Panc1 (cell line): ENCODE data around the gene UBE2J2. TPM values are rescaled to one million over a fixed set of nuclear protein-coding genes. Genes with fewer than 3 reads are reported as not detected.

Experiments used
- ATAC-seq: fragments of 200-7000 bp; cut with Tn5 transposase; 2 replicates; pipeline ENCODE4 v1.9.1; 2020; ENCODE audit warnings: mild to moderate bottlenecking, moderate library complexity
- BruUV-seq: library from RNA; stranded (reverse); fragments of 400-500 nt; replicated peaks from 2 replicates; lab custom pipeline; 2021; lab: Mats Ljungman, UMichigan
- CTCF ChIA-PET: fragments of 300-600 bp; sonication (Branson Sonifier 250); formaldehyde crosslinking; loops from one replicate; lab custom pipeline; 2022; ENCODE audit warnings: antibody characterized with exemption; lab: Charles Lee
- POLR2A ChIA-PET: fragments of 300-600 bp; sonication (Branson Sonifier 250); formaldehyde crosslinking; loops from one replicate; lab custom pipeline; 2022; ENCODE audit warnings: antibody characterized with exemption; lab: Charles Lee
- DNase-seq: peaks from one replicate; pipeline ENCODE4 v3.0.0-alpha.2; 2010; ENCODE audit warnings: low read depth, low spot score
- H3K27ac ChIP-seq: 2 replicates; pipeline ENCODE4 v1.5.1; 2011; ENCODE audit warnings: mild to moderate bottlenecking, low read length, inconsistent platforms
- H3K27me3 ChIP-seq: fragments of 200-500 bp; sonication (Bioruptor generic); 2 replicates; pipeline ENCODE4 v1.6.0; 2014; ENCODE audit warnings: low read length, inconsistent platforms; ENCODE audit not compliant: control insufficient read depth, insufficient read depth
- H3K36me3 ChIP-seq: fragments of 200-500 bp; sonication (Bioruptor generic); 2 replicates; pipeline ENCODE4 v1.5.1; 2014; ENCODE audit warnings: inconsistent platforms, mild to moderate bottlenecking, low read length, moderate library complexity; ENCODE audit not compliant: control insufficient read depth, insufficient read depth
- H3K4me1 ChIP-seq: 2 replicates; pipeline ENCODE4 v1.5.1; 2011; ENCODE audit warnings: inconsistent platforms, mild to moderate bottlenecking, low read length, moderate library complexity; ENCODE audit not compliant: control insufficient read depth, insufficient read depth
- H3K4me3 ChIP-seq, 2 experiments: 2 replicates each; pipeline ENCODE4 v1.5.1; 2011 to 2012; ENCODE audit warnings: low read depth in 2 of 2, low read length in 2 of 2, mild to moderate bottlenecking in 2 of 2, inconsistent platforms in 1 of 2, moderate library complexity in 1 of 2
- H3K9me3 ChIP-seq: fragments of 200-500 bp; sonication (Bioruptor generic); 2 replicates; pipeline ENCODE4 v1.5.1; 2014; ENCODE audit warnings: low read depth, mild to moderate bottlenecking, inconsistent platforms, low read length, moderate library complexity; ENCODE audit not compliant: control insufficient read depth, insufficient read depth
- POLR2AphosphoS5 ChIP-seq: IDR thresholded peaks from 2 replicates; pipeline ENCODE4 v1.6.1; 2012; ENCODE audit warnings: mild to moderate bottlenecking, low read depth, low read length, moderate library complexity
- SIN3A ChIP-seq: IDR thresholded peaks from 2 replicates; pipeline ENCODE4 v1.6.1; 2012; ENCODE audit warnings: low read depth, mild to moderate bottlenecking, low read length, moderate library complexity, borderline replicate concordance; ENCODE audit not compliant: insufficient read depth
- TCF7L2 ChIP-seq: IDR thresholded peaks from 2 replicates; pipeline ENCODE4 v1.6.1; 2011; ENCODE audit warnings: mild to moderate bottlenecking, low read depth, low read length, inconsistent platforms
- in situ Hi-C: cut with HindIII; loops from 2 replicates; pipeline ENCODE4 v1.10.0; 2016; ENCODE audit warnings: low sequenced_read_pairs, low pct_unique_long_range_greater_than_20kb
- intact Hi-C: fragments of 100-400 bp; cut with micrococcal nuclease; formaldehyde crosslinking; loops from one replicate; pipeline ENCODE4 v1.10.0; 2022; ENCODE audit not compliant: unreplicated experiment
- total RNA-seq: library from RNA; stranded (reverse); gene quantifications from one replicate; pipeline ENCODE4 v1.2.1, GENCODE V29; 2021; ENCODE audit not compliant: unreplicated experiment
- TF ChIP-seq, protein P1 (sequence below): fragments of 450-650 bp; IDR thresholded peaks from 2 replicates; pipeline ENCODE4 v1.5.1; 2017; ENCODE audit warnings: mild to moderate bottlenecking
- TF ChIP-seq, protein P2 (sequence below), 2 experiments: IDR thresholded peaks; 2 replicates each; pipeline ENCODE4 v1.6.1; 2011 to 2012; ENCODE audit warnings: low read depth in 2 of 2, control low read depth in 1 of 2, low read length in 1 of 2, mild to moderate bottlenecking in 1 of 2, moderate library complexity in 1 of 2; ENCODE audit not compliant: insufficient read depth in 1 of 2

The UBE2J2 gene
- total RNA-seq, 1 experiment from 2014 or later: 101 TPM

DNA sequence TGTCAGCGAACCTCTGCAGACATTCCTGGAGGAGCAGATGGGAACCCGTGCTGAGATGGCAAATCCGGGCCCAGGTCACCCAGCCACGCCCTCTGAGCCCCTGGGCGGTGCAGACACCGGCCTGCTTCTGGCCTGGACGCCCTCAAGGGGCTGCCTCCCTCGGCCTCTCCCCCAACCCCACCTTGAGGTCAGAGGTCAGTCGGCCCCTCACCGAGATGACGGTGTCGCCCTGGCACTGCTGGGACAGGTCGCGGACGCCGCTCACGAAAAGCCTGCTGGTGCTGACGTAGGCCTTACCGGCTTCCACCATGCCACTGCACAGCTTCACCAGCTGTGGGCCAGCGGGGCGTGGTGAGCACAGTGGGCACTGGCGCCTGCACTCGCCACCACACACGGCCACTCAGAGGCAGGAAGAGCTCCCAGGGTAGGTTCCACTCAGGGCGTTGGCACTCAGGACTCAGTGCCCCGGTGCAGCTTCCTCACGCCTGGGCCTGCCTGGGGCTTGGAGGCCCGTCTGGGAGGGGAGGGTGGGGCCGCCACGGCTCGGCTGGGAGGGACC lies 29.4 kb upstream of the UBE2J2 start:
- CTCF ChIA-PET: no interaction called here
- TF ChIP-seq SIN3A: no peak
- TF ChIP-seq, protein P1, sequence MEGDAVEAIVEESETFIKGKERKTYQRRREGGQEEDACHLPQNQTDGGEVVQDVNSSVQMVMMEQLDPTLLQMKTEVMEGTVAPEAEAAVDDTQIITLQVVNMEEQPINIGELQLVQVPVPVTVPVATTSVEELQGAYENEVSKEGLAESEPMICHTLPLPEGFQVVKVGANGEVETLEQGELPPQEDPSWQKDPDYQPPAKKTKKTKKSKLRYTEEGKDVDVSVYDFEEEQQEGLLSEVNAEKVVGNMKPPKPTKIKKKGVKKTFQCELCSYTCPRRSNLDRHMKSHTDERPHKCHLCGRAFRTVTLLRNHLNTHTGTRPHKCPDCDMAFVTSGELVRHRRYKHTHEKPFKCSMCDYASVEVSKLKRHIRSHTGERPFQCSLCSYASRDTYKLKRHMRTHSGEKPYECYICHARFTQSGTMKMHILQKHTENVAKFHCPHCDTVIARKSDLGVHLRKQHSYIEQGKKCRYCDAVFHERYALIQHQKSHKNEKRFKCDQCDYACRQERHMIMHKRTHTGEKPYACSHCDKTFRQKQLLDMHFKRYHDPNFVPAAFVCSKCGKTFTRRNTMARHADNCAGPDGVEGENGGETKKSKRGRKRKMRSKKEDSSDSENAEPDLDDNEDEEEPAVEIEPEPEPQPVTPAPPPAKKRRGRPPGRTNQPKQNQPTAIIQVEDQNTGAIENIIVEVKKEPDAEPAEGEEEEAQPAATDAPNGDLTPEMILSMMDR: no peak
- TF ChIP-seq POLR2AphosphoS5: no peak
- TF ChIP-seq, protein P2, sequence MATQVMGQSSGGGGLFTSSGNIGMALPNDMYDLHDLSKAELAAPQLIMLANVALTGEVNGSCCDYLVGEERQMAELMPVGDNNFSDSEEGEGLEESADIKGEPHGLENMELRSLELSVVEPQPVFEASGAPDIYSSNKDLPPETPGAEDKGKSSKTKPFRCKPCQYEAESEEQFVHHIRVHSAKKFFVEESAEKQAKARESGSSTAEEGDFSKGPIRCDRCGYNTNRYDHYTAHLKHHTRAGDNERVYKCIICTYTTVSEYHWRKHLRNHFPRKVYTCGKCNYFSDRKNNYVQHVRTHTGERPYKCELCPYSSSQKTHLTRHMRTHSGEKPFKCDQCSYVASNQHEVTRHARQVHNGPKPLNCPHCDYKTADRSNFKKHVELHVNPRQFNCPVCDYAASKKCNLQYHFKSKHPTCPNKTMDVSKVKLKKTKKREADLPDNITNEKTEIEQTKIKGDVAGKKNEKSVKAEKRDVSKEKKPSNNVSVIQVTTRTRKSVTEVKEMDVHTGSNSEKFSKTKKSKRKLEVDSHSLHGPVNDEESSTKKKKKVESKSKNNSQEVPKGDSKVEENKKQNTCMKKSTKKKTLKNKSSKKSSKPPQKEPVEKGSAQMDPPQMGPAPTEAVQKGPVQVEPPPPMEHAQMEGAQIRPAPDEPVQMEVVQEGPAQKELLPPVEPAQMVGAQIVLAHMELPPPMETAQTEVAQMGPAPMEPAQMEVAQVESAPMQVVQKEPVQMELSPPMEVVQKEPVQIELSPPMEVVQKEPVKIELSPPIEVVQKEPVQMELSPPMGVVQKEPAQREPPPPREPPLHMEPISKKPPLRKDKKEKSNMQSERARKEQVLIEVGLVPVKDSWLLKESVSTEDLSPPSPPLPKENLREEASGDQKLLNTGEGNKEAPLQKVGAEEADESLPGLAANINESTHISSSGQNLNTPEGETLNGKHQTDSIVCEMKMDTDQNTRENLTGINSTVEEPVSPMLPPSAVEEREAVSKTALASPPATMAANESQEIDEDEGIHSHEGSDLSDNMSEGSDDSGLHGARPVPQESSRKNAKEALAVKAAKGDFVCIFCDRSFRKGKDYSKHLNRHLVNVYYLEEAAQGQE (IDR thresholded peaks at IDR 0.05; ENCODE audit: insufficient read depth in 1 of 2, low read depth in 2 of 2, low read length in 1 of 2): no peak
- TF ChIP-seq TCF7L2: no peak
- no TSS peak for BruUV-seq
- Histone ChIP-seq H3K4me1 (peaks cover 33% of the 10 kb centered on the region), H3K36me3 (no peaks in the 10 kb centered on the region; the same call in 1 of the 2 replicates), H3K4me3 (no peak overlapping the region), H3K9me3 (no peaks in the 10 kb centered on the region), H3K27ac (no peak overlapping the region), H3K27me3 (no peaks in the 10 kb centered on the region)
- DNase-seq (no peak), ATAC-seq (no peak)
- POLR2A ChIA-PET: no interaction called here
- intact Hi-C loops (no loop called here), in situ Hi-C loops (no loop called here)

DNA sequence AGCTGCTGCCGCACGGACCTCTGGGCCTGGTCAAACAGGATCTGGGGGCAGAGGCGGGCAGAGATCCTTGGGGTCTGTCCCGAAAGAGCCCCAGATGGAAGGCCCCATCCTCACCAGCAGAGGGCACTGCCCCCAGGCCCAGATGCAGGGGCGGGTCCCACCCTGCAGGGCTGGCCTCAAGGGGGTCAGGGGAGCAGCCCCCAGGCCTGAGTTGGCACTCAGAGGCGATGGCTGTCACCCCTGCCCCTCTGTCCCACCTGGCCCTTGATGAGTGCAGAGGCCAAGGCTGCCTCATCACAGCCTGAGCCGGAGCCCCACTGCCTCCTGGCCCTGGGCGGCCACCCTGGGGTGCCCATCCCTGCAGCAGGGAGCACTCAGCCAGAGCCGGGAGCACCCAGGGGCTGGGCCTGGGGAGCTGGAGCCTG lies 28.4 kb upstream of the UBE2J2 start:
- H3K4me1 ChIP-seq: peaks cover 33% of the 10 kb centered on the region

More for the DNA sequence above, 28.4 kb upstream of the UBE2J2 start:
- no TSS peak for BruUV-seq
- Histone ChIP-seq H3K27me3 (no peaks in the 10 kb centered on the region), H3K9me3 (no peaks in the 10 kb centered on the region), H3K27ac (no peak overlapping the region), H3K36me3 (no peaks in the 10 kb centered on the region), H3K4me3 (no peak overlapping the region)
- TF ChIP-seq POLR2AphosphoS5: no peak
- no peak for TF ChIP-seq TCF7L2
- TF ChIP-seq, protein P1: peak; percentile 87
- TF ChIP-seq SIN3A: no peak
- TF ChIP-seq, protein P2 (IDR thresholded peaks at IDR 0.05; ENCODE audit: insufficient read depth in 1 of 2, low read depth in 2 of 2, low read length in 1 of 2): no peak
- ChIA-PET POLR2A (no interaction called here), CTCF (no interaction called here)
- intact Hi-C loops: no loop called here
- in situ Hi-C loops: no loop called here
- ATAC-seq (0 out of 2 replicates have a peak, but pooled peaks have one; percentile 8), DNase-seq (no peak)
